Globus pallidus (tissue), 1 donor: Measurements from ENCODE around the gene CLPX.
"Not testable (repeated sequence)": the region's sequence is repeated elsewhere in the genome, so short reads cannot be mapped to it uniquely, and the experiment has no call there.

ENCODE experiments used
- DNase-seq: peaks from one replicate; pipeline ENCODE4 v3.0.0-alpha.2; 2015; ENCODE audit warnings: low spot score

The CLPX gene

GRCh38 chr15:65184868-65185717 lies at the start of gene CLPX:
Gene CLPX (minus strand): TSS chr15:65185342. CDS start chr15:65185153, 189 bp downstream.
- DNase-seq = peak; percentile 93

GRCh38 chr15:65233696-65234095 lies 48.6 kb upstream of the CLPX start:
- no peak for DNase-seq

GRCh38 chr15:65232520-65232919 lies 47.4 kb upstream of the CLPX start:
- no peak for DNase-seq

- DNase-seq = no peak
These were observed 46.2 kb upstream of the CLPX start for GRCh38 chr15:65231306-65231705.

- DNase-seq = not testable (repeated sequence)
These were observed 41.8 kb upstream of the CLPX start for GRCh38 chr15:65226901-65227300.

GRCh38 chr15:65226221-65226620 lies 41.1 kb upstream of the CLPX start:
- DNase-seq = no peak

- no peak for DNase-seq
These were observed 38.9 kb upstream of the CLPX start for GRCh38 chr15:65223996-65224395.

- DNase-seq = no peak
These were observed 37.7 kb upstream of the CLPX start for GRCh38 chr15:65222891-65223290.

GRCh38 chr15:65221697-65222096 lies 36.6 kb upstream of the CLPX start:
- DNase-seq = no peak

- no peak for DNase-seq
These were observed 34.0 kb upstream of the CLPX start for GRCh38 chr15:65219137-65219536.

- no peak for DNase-seq
These were observed 32.7 kb upstream of the CLPX start for GRCh38 chr15:65217526-65218482.

GRCh38 chr15:65215496-65215895 lies 30.4 kb upstream of the CLPX start:
- DNase-seq = no peak

- no peak for DNase-seq
These were observed 28.9 kb upstream of the CLPX start for GRCh38 chr15:65214010-65214409.

- DNase-seq = no peak
These were observed 28.1 kb upstream of the CLPX start for GRCh38 chr15:65213241-65213640.

GRCh38 chr15:65212097-65212496 lies 27.0 kb upstream of the CLPX start:
- no peak for DNase-seq

- DNase-seq = no peak
These were observed 26.4 kb upstream of the CLPX start for GRCh38 chr15:65211482-65211982.

- no peak for DNase-seq
These were observed 25.8 kb upstream of the CLPX start, which contains the start of gene CILP for GRCh38 chr15:65210770-65211481. Gene CILP (minus strand): TSS chr15:65211473. CDS start chr15:65209755, 1,718 bp downstream.

- no peak for DNase-seq
These were observed 24.8 kb upstream of the CLPX start for GRCh38 chr15:65209701-65210643.

- DNase-seq = no peak
These were observed 23.5 kb upstream of the CLPX start for GRCh38 chr15:65208647-65209046.

- no peak for DNase-seq
These were observed 22.2 kb upstream of the CLPX start for GRCh38 chr15:65207280-65207840.
